GM12878 (cell line): ENCODE results near the gene TBC1D2B. TPM values are rescaled to one million over a fixed set of nuclear protein-coding genes. Genes with fewer than 3 reads are reported as not detected.

Source experiments
- ATAC-seq: fragments of 200-7000 bp; cut with Tn5 transposase; 3 replicates; pipeline ENCODE4 v1.9.1; 2020; ENCODE audit warnings: mild to moderate bottlenecking, moderate library complexity
- BruUV-seq: library from RNA; stranded (reverse); fragments of 400-500 nt; replicated peaks from 2 replicates; lab custom pipeline; 2021; lab: Mats Ljungman, UMichigan
- CTCF ChIA-PET: fragments of 300-600 bp; sonication (Branson Sonifier 250); formaldehyde crosslinking; extraction: SDS; loops from one replicate; lab custom pipeline; 2021; ENCODE audit warnings: inconsistent platforms; lab: Yijun Ruan, JAX
- POLR2A ChIA-PET: fragments of 350-600 bp; formaldehyde crosslinking; extraction: SDS; loops from one replicate; lab custom pipeline; 2021; ENCODE audit warnings: inconsistent platforms; lab: Charles Lee
- RAD21 ChIA-PET: fragments of 300-600 bp; sonication (Branson Sonifier 250); formaldehyde crosslinking; loops from one replicate; lab custom pipeline; 2023; ENCODE audit warnings: antibody characterized with exemption; ENCODE audit not compliant: unreplicated experiment; lab: Charles Lee
- SMC1A ChIA-PET: fragments of 300-600 bp; sonication (Branson Sonifier 250); formaldehyde crosslinking; loops from one replicate; lab custom pipeline; 2023; ENCODE audit not compliant: unreplicated experiment, uncharacterized antibody; lab: Charles Lee
- DNase-seq: peaks from one replicate; pipeline ENCODE4 v3.0.0-alpha.2; 2011; ENCODE audit warnings: low read depth, low spot score
- FAIRE-seq: peaks from 3 replicates; lab custom pipeline; 2011; peaks lifted over from hg19 to GRCh38; lab: Jason Lieb, UNC
- H2AFZ ChIP-seq: 2 replicates; pipeline ENCODE4 v1.6.0; 2011; ENCODE audit warnings: low read depth, low read length, control low read depth; ENCODE audit not compliant: control insufficient read depth
- H3K27ac ChIP-seq: 2 replicates; pipeline ENCODE4 v1.5.1; 2011; ENCODE audit warnings: control low read depth; ENCODE audit not compliant: control insufficient read depth, insufficient read depth
- H3K27me3 ChIP-seq, 2 experiments: replicated peaks in 1 of 2; 2 replicates each; pipeline versions ENCODE4 v1.6.0 to v1.6.1; 2011; ENCODE audit warnings: low read length in 1 of 2; ENCODE audit not compliant: control insufficient read depth in 2 of 2, insufficient read depth in 2 of 2
- H3K36me3 ChIP-seq, 2 experiments: 2 replicates each; pipeline ENCODE4 v1.5.1; 2011; ENCODE audit warnings: low read length in 1 of 2; ENCODE audit not compliant: control insufficient read depth in 2 of 2, insufficient read depth in 2 of 2
- H3K4me1 ChIP-seq: 2 replicates; pipeline ENCODE4 v1.6.1; 2011; ENCODE audit warnings: mild to moderate bottlenecking, low read length, moderate library complexity, mixed read lengths; ENCODE audit not compliant: control insufficient read depth, insufficient read depth
- H3K4me2 ChIP-seq: 2 replicates; pipeline ENCODE4 v1.6.0; 2011; ENCODE audit warnings: control low read depth; ENCODE audit not compliant: control insufficient read depth, insufficient read depth
- H3K4me3 ChIP-seq: fragments of 200-600 bp; sonication (generic); 2 replicates; pipeline ENCODE4 v1.5.1; 2016
- H3K79me2 ChIP-seq: 2 replicates; pipeline ENCODE4 v1.6.0; 2011; ENCODE audit warnings: low read length; ENCODE audit not compliant: control insufficient read depth, insufficient read depth
- H3K9ac ChIP-seq: 2 replicates; pipeline ENCODE4 v1.8.0; 2011; ENCODE audit warnings: low read length, control low read depth, mixed read lengths; ENCODE audit not compliant: control insufficient read depth, insufficient read depth
- H3K9me3 ChIP-seq: replicated peaks from 3 replicates; pipeline ENCODE4 v1.5.1; 2011; ENCODE audit warnings: mild to moderate bottlenecking, low read length; ENCODE audit not compliant: control insufficient read depth, insufficient read depth
- H4K20me1 ChIP-seq: 2 replicates; pipeline ENCODE4 v1.6.0; 2011; ENCODE audit not compliant: control insufficient read depth, insufficient read depth
- CBX5 ChIP-seq: sonication (generic); IDR thresholded peaks from 2 replicates; pipeline ENCODE4 v1.6.1; 2016; ENCODE audit warnings: low read depth, moderate library complexity, mild to moderate bottlenecking, inconsistent platforms
- FOS ChIP-seq: IDR thresholded peaks from 3 replicates; pipeline ENCODE4 v1.6.1; 2011; ENCODE audit warnings: borderline replicate concordance; ENCODE audit not compliant: insufficient read length; ENCODE audit errors: extremely low read depth
- KAT2A ChIP-seq: conservative IDR thresholded peaks from 2 replicates; pipeline ENCODE4 v1.6.1; 2011; ENCODE audit warnings: low read depth, low read length; ENCODE audit not compliant: control insufficient read depth
- MTA3 ChIP-seq: IDR thresholded peaks from 2 replicates; pipeline ENCODE4 v1.6.1; 2012; ENCODE audit warnings: low read length, inconsistent platforms, borderline replicate concordance
- NBN ChIP-seq: fragments of 450-650 bp; IDR thresholded peaks from 2 replicates; pipeline ENCODE4 v1.6.1; 2016
- NR2F1 ChIP-seq: fragments of 450-650 bp; conservative IDR thresholded peaks from 2 replicates; pipeline ENCODE4 v1.6.1; 2017; ENCODE audit warnings: mild to moderate bottlenecking
- POLR2AphosphoS5 ChIP-seq: IDR thresholded peaks from 2 replicates; pipeline ENCODE4 v1.6.1; 2011; ENCODE audit warnings: mild to moderate bottlenecking, low read length, inconsistent platforms
- RUNX3 ChIP-seq: IDR thresholded peaks from 2 replicates; pipeline ENCODE4 v1.6.1; 2012; ENCODE audit warnings: low read length, inconsistent platforms
- TCF3 ChIP-seq: IDR thresholded peaks from 2 replicates; pipeline ENCODE4 v1.6.1; 2012; ENCODE audit warnings: low read depth, mild to moderate bottlenecking, low read length, borderline replicate concordance; ENCODE audit not compliant: insufficient read depth
- ZNF622 ChIP-seq: fragments of 450-650 bp; IDR thresholded peaks from 2 replicates; pipeline ENCODE4 v1.6.1; 2017; ENCODE audit warnings: mild to moderate bottlenecking, inconsistent platforms
- WGBS: methylation state at CpG from one replicate; pipeline ENCODE4 v1.1.6; 2016; ENCODE audit warnings: low lambda C conversion rate; ENCODE audit not compliant: insufficient replicate concordance, insufficient coverage; ENCODE audit errors: missing lambda C conversion rate; 5-methylcytosine and 5-hydroxymethylcytosine counted together
- in situ Hi-C: fragments of 300-500 bp; cut with MboI; formaldehyde crosslinking; loops from 9 replicates; pipeline ENCODE4 v1.14.3; 2018; ENCODE audit warnings: mixed read lengths
- intact Hi-C: fragments of 100-400 bp; cut with micrococcal nuclease; formaldehyde crosslinking; loops from one replicate; pipeline ENCODE4 v1.14.2; 2022; ENCODE audit not compliant: unreplicated experiment
- polyA plus RNA-seq, 11 experiments: library from polyadenylated mRNA; depleted of rRNA in 4 of 11; unstranded in 6 of 11; stranded (reverse) in 5 of 11; fragments of >200 nt; fragmentation: Nextera tagmentation in 4 of 11; fragmentation: Illumina TruSeq in 1 of 11; extraction: Ambion mirVana in 4 of 11; extraction: Trizol in 1 of 11; gene quantifications; 1 replicate in 1 of 11; 2 replicates in 10 of 11; pipeline versions ENCODE4 v1.2.1 to v1.2.3, GENCODE V29; 2011 to 2016; ENCODE audit warnings: inconsistent platforms in 2 of 11, missing spikeins in 2 of 11, low read depth in 1 of 11
- total RNA-seq, 4 experiments: library from RNA; depleted of rRNA in 3 of 4; stranded (reverse); fragments of >200 nt in 3 of 4; fragmentation: Illumina TruSeq in 1 of 4; extraction: Trizol in 1 of 4; gene quantifications; 2 replicates each; pipeline versions ENCODE4 v1.2.1 to v1.2.3, GENCODE V29; 2013 to 2021
- TF ChIP-seq, protein P1 (sequence below): fragments of 450-650 bp; conservative IDR thresholded peaks from 2 replicates; pipeline ENCODE4 v1.6.1; 2017; ENCODE audit warnings: mild to moderate bottlenecking, moderate library complexity
- TF ChIP-seq, protein P2 (sequence below): IDR thresholded peaks from 2 replicates; pipeline ENCODE4 v1.6.1; 2011; ENCODE audit warnings: borderline replicate concordance, low read depth, mild to moderate bottlenecking, moderate library complexity, low read length; ENCODE audit not compliant: insufficient read depth, poor library complexity, severe bottlenecking
- TF ChIP-seq, protein P3 (sequence below): fragments of 450-650 bp; IDR thresholded peaks from 2 replicates; pipeline ENCODE4 v1.6.1; 2017; ENCODE audit warnings: antibody characterized with exemption, mild to moderate bottlenecking, moderate library complexity
- TF ChIP-seq, protein P4 (sequence below): IDR thresholded peaks from 2 replicates; pipeline ENCODE4 v1.6.1; 2012; ENCODE audit warnings: low read depth, low read length, improper control_type of control experiment
- TF ChIP-seq, protein P5 (sequence below): IDR thresholded peaks from 2 replicates; pipeline ENCODE4 v1.6.1; 2011; ENCODE audit warnings: mild to moderate bottlenecking, low read depth, low read length, moderate library complexity; ENCODE audit not compliant: insufficient replicate concordance

The TBC1D2B gene
- total and polyA plus RNA-seq, 10 of the 15 experiments (the other 5 are each of a cell fraction or from before 2014, with no cell fraction given) = 1.3 to 53.4 (median 19.4) TPM

DNA sequence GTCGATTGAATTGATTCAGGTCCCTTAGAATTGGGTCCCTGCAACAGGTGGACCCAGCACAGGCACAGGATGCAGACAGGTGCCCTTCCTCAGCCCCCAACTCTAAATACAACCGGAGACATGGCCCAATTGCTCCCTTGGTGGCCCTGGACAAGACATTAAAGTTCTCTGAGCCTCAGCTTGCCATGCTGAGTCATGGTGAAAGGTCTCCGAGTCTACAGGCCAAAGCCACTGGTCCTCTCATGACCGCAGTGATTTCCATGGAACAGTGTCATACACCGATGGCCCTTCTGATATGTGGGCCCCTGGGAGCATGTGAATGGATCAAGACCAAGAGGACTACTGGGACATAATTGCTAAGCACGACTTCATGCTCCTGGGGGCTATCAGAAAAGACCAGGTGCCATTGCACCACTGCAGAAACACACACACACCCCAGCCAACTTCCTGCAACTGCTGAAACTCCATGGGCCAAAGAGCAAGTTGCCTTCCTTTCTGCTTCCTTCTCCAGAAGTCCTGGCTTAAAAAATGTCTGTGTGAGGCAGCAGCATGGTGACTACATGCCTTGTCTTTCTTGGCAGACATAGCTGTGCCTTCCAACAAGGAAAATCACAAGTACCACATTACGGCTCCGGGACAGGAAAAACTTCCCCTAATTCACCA is 38.8 kb downstream of the TBC1D2B start:
- no peak for FAIRE-seq
- TF ChIP-seq ZNF622 = no peak
- no peak for TF ChIP-seq NBN
- no peak for TF ChIP-seq RUNX3
- no peak for TF ChIP-seq NR2F1
- no peak for TF ChIP-seq POLR2AphosphoS5
- TF ChIP-seq, protein P1, sequence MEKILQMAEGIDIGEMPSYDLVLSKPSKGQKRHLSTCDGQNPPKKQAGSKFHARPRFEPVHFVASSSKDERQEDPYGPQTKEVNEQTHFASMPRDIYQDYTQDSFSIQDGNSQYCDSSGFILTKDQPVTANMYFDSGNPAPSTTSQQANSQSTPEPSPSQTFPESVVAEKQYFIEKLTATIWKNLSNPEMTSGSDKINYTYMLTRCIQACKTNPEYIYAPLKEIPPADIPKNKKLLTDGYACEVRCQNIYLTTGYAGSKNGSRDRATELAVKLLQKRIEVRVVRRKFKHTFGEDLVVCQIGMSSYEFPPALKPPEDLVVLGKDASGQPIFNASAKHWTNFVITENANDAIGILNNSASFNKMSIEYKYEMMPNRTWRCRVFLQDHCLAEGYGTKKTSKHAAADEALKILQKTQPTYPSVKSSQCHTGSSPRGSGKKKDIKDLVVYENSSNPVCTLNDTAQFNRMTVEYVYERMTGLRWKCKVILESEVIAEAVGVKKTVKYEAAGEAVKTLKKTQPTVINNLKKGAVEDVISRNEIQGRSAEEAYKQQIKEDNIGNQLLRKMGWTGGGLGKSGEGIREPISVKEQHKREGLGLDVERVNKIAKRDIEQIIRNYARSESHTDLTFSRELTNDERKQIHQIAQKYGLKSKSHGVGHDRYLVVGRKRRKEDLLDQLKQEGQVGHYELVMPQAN = no peak
- TF ChIP-seq, protein P2, sequence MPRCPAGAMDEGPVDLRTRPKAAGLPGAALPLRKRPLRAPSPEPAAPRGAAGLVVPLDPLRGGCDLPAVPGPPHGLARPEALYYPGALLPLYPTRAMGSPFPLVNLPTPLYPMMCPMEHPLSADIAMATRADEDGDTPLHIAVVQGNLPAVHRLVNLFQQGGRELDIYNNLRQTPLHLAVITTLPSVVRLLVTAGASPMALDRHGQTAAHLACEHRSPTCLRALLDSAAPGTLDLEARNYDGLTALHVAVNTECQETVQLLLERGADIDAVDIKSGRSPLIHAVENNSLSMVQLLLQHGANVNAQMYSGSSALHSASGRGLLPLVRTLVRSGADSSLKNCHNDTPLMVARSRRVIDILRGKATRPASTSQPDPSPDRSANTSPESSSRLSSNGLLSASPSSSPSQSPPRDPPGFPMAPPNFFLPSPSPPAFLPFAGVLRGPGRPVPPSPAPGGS = no peak
- no peak for TF ChIP-seq TCF3
- TF ChIP-seq, protein P3, sequence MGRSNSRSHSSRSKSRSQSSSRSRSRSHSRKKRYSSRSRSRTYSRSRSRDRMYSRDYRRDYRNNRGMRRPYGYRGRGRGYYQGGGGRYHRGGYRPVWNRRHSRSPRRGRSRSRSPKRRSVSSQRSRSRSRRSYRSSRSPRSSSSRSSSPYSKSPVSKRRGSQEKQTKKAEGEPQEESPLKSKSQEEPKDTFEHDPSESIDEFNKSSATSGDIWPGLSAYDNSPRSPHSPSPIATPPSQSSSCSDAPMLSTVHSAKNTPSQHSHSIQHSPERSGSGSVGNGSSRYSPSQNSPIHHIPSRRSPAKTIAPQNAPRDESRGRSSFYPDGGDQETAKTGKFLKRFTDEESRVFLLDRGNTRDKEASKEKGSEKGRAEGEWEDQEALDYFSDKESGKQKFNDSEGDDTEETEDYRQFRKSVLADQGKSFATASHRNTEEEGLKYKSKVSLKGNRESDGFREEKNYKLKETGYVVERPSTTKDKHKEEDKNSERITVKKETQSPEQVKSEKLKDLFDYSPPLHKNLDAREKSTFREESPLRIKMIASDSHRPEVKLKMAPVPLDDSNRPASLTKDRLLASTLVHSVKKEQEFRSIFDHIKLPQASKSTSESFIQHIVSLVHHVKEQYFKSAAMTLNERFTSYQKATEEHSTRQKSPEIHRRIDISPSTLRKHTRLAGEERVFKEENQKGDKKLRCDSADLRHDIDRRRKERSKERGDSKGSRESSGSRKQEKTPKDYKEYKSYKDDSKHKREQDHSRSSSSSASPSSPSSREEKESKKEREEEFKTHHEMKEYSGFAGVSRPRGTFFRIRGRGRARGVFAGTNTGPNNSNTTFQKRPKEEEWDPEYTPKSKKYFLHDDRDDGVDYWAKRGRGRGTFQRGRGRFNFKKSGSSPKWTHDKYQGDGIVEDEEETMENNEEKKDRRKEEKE = no peak
- TF ChIP-seq KAT2A = no peak
- TF ChIP-seq, protein P4, sequence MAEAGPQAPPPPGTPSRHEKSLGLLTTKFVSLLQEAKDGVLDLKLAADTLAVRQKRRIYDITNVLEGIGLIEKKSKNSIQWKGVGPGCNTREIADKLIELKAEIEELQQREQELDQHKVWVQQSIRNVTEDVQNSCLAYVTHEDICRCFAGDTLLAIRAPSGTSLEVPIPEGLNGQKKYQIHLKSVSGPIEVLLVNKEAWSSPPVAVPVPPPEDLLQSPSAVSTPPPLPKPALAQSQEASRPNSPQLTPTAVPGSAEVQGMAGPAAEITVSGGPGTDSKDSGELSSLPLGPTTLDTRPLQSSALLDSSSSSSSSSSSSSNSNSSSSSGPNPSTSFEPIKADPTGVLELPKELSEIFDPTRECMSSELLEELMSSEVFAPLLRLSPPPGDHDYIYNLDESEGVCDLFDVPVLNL = no peak
- TF ChIP-seq, protein P5, sequence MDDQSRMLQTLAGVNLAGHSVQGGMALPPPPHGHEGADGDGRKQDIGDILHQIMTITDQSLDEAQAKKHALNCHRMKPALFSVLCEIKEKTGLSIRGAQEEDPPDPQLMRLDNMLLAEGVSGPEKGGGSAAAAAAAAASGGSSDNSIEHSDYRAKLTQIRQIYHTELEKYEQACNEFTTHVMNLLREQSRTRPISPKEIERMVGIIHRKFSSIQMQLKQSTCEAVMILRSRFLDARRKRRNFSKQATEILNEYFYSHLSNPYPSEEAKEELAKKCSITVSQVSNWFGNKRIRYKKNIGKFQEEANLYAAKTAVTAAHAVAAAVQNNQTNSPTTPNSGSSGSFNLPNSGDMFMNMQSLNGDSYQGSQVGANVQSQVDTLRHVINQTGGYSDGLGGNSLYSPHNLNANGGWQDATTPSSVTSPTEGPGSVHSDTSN = no peak
- no peak for TF ChIP-seq CBX5
- no peak for TF ChIP-seq MTA3
- no peak for TF ChIP-seq FOS

More for the DNA sequence above, 38.8 kb downstream of the TBC1D2B start:
- H3K9ac ChIP-seq = no peak overlapping the region
- ChIA-PET POLR2A (no interaction called here), CTCF (interaction anchor here (1.0 kb wide), 1 partner anchor 12 kb away, joined by 3 read pairs; no protein-coding TSS in a partner anchor), RAD21 (no interaction called here), SMC1A (interaction anchor here (8.4 kb wide), 1 partner anchor 32 kb away, joined by 87 read pairs; no protein-coding TSS in a partner anchor)
- H3K79me2 ChIP-seq = no peaks in the 10 kb centered on the region; the same call in none of the 2 replicates
- ATAC-seq (no peak), DNase-seq (no peak)
- no peaks in the 10 kb centered on the region for H3K9me3 ChIP-seq
- no TSS peak for BruUV-seq
- WGBS = 89% methylated on average over 8 of the region's 8 CpGs
- H3K27ac ChIP-seq = 0 out of 2 replicates have a peak overlapping the region, but pooled peaks have one; percentile 13
- intact Hi-C loops (no loop called here), in situ Hi-C loops (no loop called here)
- no peaks in the 10 kb centered on the region; the same call in 1 of the 2 replicates for H4K20me1 ChIP-seq
- H3K4me3 ChIP-seq = no peak overlapping the region
- H3K27me3 ChIP-seq = no peaks in the 10 kb centered on the region
- no peak overlapping the region for H2AFZ ChIP-seq
- no peak overlapping the region for H3K4me2 ChIP-seq
- H3K4me1 ChIP-seq = peaks cover 30% of the 10 kb centered on the region
- peaks cover 7 to 21% of the 10 kb centered on the region in 2 experiments for H3K36me3 ChIP-seq
